ENCODE data around the gene CDX1.

Gene CDX1

DNA sequence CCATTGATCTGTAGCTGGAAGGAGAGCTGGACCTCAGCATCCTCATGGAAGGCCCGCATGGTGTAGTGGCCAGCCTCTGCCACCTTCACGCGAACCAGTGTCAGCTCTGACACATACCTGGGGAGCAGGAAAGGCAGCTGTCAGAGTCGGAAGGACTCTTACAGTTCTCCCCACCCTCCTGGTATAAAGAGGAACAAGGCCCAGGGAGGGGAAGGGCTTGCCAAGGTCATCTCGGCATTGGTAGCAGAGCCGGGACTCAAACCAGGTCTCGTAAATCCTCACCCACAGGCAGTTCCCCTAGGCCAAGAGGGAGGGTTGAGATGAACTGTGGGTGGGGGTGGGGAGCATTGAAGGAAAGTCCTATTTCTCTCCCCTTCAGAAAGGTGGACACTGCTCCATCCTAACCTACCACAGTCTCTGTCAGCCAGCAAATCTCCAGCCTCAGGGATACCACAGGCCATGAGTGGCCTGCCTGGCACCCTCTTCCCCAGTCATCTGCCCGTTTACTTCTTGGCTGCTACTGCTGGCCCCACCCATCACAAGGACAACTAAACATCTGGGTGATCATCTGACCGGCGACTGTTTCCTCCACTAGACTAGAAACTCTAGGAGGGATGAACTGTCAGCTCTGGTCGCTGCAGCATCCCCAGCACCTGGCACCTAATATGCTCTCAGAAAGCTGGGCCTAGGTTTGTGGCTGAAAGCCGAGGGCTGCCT, 34.4 kb upstream of the CDX1 start:
- DNase-seq: no peak

GRCh38 chr5:150132740-150133139, 33.8 kb upstream of the CDX1 start:
- no peak for DNase-seq

GRCh38 chr5:150133581-150134197, 32.9 kb upstream of the CDX1 start:
- no peak for DNase-seq

GRCh38 chr5:150134198-150134588, 32.4 kb upstream of the CDX1 start:
- DNase-seq: no peak

DNA sequence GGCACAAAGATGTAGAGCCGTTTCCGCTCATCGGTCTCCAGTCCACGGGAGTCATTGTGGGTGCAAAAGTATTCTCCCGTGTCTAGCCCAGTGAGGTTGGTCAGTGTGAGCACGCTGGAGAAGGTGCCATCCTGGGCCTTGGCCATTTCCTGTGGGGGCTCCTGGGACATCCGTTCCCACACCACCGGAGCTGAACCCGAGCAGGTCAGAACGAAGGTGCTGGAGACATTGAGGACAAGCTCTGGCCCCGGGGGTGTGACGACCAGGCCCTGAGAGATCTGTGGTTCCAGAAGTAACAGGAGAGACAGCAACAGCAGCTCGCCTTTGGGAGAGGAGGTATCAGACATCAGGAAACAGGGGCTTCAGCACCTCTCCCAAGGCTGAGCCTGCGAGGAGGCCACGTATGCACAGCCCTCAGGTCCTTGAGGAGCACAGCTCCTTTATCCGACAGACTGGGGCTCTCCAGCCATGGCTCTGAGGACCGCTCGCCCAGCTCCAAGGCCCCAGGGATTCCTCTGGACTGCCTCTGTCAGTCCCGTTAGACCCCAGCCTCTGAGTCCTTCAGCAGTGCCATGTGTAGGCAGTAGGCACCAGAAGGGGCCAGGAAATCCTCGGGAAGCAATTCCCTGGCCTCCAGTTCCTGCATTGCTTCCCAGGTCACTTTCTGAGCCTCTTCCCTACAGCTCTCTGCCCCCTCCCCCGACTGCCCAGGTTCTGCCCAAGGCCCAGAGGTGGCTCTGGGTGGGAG, 30.8 kb upstream of the CDX1 start:
- DNase-seq: no peak

DNA sequence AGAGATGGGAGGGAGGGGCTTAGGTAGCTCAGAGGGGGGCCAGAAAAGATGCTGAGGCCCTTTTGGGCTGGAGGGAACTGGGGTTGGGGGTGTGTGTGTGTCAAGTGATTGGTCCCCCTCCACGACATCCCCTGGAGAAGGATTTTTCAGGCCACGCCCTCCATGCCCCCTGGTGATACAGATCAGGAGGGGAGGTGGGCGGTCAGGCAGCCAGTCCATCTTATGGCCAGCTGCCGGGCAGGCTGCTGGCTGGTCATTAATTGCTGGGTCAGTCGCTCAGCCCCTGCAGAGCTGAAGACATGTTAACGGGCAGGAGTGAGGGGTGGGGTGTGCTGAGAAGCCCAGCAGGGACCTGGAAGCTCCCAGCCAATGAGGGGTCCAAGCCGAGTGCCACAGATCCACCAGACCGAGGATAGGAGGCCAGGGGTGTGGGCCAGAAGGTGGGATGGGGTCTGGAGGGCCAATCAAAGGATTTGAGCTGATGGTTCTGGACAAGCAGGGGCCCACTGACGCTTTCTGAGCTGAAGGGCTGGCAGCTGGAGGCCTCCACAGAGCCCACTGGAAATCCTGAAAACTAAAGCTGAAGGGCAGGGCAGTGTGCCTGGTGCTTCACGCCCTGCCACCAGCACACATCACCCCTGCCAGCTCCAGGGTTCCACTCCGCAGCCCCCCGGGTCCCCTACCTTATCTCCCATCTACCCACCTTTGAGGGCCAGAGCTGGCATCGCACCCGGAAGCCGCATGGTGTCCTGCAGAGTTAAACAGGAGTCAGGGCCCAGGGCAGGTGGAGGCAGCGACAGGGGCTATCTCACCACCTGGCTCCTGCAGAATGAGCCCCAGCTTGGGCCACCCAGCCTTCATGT, 30.0 kb upstream of the CDX1 start:
- DNase-seq: no peak

DNA sequence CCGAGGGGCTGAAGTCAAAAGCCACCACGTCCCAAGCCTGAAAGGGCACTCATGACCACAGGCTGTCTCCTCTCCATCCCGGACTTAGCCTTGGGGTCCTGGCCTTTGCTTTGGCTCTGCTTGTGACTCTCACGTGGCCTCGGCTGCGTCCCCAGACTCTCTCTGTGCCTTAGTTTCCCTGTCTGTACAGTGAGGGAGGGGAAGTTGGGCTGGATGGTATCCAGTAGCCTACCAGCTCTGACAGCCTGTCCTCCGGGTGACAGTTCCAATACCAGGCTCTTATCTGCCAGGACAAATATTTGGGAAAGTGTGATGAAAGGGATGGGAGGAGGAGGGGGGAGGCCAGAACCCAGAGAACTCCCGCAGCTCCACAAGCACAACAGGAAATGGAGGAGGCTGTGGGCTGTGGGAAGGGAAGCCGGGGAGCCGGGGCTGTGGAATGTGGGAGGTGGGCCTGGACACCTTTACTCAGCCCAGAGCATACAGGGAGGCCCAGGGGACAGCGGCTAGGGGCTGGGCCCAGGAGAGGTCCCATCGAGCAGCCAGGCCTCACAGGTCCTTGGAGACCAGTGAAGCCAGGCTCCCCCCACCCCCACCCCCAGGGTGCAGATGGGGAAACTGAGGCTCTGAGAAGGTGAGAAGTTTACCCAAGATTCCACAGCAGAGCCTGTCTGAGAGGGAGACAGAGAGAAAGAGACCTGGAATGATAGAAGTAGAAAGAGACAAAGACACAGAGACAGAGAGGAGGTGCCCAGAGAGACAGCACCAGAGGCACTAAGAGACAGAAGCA, 29.2 kb upstream of the CDX1 start:
- no peak for DNase-seq

DNA sequence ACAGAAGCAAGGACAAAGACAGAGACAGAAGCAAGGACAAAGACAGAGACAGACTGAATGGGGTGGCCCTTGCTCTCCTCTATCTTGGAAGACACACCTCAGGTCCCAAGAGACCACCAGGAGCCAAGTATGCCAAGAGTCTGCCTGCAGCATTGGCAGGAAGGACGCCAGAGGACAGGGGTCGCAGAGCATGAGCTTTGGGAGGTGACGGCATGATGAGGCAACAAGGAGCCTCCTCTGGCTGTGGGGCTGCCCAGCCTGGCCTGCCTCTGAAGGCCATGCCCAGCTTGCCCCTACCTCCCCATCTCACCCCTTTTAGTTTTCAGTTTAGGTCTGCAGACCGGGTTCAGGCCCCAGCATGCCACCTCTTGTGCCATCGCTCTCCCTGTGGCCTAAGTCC, 28.6 kb upstream of the CDX1 start:
- DNase-seq: no peak

DNA sequence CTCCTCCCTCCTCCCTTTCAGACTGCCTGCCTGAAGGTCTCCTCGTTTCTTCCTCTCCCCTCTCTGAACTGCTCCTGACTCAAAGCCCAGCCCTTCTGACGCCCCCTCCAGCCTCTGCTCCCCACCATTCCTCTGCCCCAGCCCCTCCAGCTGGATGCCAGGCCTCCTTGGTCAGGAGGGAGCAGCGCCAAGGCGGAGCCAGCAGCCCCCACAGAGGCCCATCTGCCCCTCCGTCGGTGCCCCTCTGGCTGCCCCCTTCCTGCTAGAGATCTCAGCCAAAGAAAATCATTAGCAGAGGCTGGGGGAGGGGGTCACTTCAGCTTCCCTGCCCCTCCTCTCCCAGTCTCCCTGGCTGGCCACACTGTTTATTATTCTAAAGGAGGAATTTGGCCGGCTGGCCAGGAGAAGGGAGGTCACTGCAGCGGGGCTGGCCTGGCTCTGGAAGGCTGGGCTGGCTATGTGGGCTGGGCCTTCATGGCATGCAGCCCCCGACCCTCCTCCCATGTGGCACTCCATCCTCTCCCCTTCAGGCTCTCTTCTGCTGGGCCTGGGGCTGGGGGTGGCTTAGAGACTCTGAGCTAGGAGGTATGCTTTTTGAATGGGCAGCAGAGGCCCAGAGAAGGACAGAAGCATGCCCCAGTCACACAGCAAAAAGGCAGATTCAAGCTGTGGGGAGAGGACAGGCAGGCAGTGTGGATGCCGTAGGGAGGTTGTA, 27.9 kb upstream of the CDX1 start:
- no peak for DNase-seq

DNA sequence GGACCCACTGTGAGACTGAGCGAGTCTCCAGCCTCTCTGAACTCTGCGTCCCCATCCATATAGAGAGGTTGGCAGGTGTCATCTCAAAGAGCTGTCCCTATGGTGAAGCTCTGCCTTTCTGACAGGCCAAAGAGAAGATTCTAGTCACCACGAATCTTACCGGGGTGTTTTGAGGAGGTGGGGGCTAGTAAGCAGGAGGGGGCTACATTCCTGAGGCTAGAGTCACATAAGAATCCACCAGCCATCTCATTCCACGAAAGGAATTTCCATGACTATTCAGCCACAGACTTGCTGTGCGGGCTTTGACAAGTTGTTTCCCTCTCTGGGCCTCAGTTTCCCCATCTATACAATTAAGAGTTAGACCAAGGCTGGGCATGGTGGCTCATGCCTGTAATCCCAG, 27.2 kb upstream of the CDX1 start:
- DNase-seq: no peak

GRCh38 chr5:150140830-150141229, 25.7 kb upstream of the CDX1 start:
- DNase-seq: no peak

DNA sequence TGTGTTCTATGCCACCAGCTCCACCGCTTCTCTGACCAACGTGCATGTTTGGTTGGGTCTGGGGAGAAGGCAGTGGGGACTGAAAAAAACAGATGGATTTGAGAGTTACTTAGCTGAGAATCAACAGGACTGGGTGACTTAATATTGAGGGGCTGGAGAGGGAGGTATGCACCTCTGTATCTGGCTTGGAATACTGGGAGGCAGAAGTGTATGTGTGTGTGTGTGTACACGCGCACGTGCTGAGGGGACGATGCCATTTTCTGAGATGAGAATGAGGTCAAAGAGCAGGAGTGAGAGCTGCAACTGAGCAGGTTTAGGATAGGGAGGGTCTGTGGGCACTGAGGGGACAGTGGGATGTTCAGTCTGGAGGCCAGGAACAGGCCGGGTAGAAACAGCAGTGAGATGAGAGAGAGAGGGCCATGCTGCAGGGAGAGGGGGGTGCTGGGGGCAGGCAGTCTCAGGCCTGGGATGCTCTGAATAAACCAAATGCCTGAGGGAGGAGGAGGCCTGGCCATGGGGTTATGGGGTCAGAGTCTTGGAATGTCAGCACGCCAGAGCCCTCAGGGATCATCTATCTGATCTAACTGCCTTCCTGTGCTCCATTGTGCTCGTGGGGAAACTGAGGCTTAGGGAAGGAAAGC, 24.9 kb upstream of the CDX1 start:
- DNase-seq: no peak

GRCh38 chr5:150142185-150142958, 24.2 kb upstream of the CDX1 start:
- no peak for DNase-seq

- no peak for DNase-seq
Observed at GRCh38 chr5:150142959-150143349, 23.6 kb upstream of the CDX1 start.

- no peak for DNase-seq
Observed at GRCh38 chr5:150143350-150144245, 23.0 kb upstream of the CDX1 start.

DNA sequence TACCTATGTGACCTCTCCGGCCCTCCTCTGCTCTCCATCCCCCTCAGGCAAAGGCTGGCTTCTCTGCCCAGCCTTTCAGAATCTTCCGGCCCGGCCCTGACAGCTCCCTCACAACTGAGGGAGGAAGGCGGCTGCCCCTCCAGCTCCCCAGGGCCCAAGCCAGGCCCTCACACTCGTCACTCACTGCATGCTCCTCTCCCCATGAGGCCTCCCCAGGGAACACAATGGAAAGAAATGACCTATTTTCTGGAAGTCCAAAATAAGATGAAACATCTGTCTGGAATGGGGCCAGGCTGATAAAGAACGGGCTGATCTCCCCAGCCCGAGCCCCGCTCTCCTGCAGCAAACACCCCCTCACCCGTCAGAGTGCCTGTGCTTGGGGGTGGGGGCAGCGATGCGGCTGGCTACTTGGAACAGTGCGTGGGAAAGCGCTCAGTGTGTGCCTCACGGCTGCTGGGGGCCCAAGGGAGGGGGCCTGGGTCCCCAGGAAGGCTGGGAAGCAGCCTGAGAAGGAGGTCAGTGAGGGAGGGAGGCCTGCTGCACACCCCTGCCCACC, 22.3 kb upstream of the CDX1 start:
- no peak for DNase-seq

- no peak for DNase-seq
Observed at GRCh38 chr5:150144879-150145278, 21.7 kb upstream of the CDX1 start.

- DNase-seq: no peak
Observed at GRCh38 chr5:150146235-150146634, 20.3 kb upstream of the CDX1 start.

All from activated CD4-positive, alpha-beta T cell treated with anti-CD3 and anti-CD28 coated beads for 4 hours (primary cell).